Large intestine (tissue), 3 donors: ENCODE data around the gene DKK3. TPM values are rescaled to one million over a fixed set of nuclear protein-coding genes. Genes with fewer than 3 reads are reported as not detected.
A peak's percentile ranks its signal among the peaks of the same experiment; 100 is the strongest.

Experiments
- DNase-seq, 2 donors: peaks; one replicate each; pipeline versions ENCODE4 v3.0.0 to v3.0.0-alpha.2; 2013
- H3K27ac ChIP-seq: one replicate; pipeline ENCODE4 v1.5.1; 2013; ENCODE audit warnings: low read length
- H3K27me3 ChIP-seq: 2 replicates; pipeline ENCODE4 v1.6.1; 2013; ENCODE audit warnings: low read length; ENCODE audit not compliant: control insufficient read depth, insufficient read depth
- H3K36me3 ChIP-seq: 2 replicates; pipeline ENCODE4 v1.6.1; 2013; ENCODE audit warnings: low read length; ENCODE audit not compliant: control insufficient read depth, insufficient read depth
- H3K4me1 ChIP-seq: one replicate; pipeline ENCODE4 v1.6.1; 2013; ENCODE audit warnings: low read length; ENCODE audit not compliant: control insufficient read depth, insufficient read depth
- H3K4me3 ChIP-seq: one replicate; pipeline ENCODE4 v1.5.1; 2013; ENCODE audit warnings: low read length
- H3K9me3 ChIP-seq: one replicate; pipeline ENCODE4 v1.6.1; 2013; ENCODE audit warnings: mild to moderate bottlenecking, low read depth, low read length, moderate library complexity; ENCODE audit not compliant: control insufficient read depth
- WGBS: methylation state at CpG from one replicate; pipeline ENCODE4 v1.1.5; 2013; ENCODE audit warnings: low lambda C conversion rate; ENCODE audit not compliant: insufficient coverage; 5-methylcytosine and 5-hydroxymethylcytosine counted together
- polyA plus RNA-seq: library from polyadenylated mRNA; unstranded; fragments of 120-200 nt; gene quantifications from one replicate; pipeline ENCODE4 v1.2.1, GENCODE V29; 2013

Gene DKK3
- polyA plus RNA-seq, 1 donor, result 31.4 TPM

DNA sequence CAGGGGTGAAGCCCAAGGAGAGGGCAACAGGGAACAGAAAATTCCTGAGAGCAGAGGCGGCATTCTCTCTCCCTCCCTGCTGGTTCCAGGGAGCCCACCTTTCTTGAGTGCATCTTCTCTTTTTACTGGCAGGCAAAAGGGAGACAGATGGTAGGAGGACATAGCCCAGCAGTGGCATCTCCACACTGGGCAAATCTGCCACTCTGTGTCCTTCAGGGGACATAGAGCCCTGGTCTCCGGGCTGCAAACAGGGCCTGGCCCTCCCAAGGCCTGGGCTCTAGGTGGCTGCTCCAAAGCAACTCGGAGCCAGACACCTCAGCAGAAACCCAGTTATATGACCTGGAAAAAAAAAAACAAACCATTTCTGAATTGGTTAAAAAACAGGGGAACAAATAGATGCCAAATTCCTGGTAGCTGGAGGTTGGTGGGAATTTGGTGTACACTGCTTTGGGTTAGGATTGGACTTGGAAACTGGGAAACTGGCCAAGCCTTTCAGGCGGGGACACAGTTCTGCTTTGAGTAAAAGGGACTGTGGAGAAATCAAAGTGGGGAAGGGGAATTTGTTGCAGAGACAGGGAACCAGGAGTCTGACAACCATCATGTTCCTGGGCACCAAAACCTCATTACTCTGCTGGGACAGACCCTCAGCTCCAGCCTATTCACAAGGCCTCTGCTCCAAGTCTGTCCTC, 23.6 kb upstream of the DKK3 start:
- Histone ChIP-seq H3K4me3 (no peak overlapping the region), H3K36me3 (no peaks in the 10 kb centered on the region), H3K27ac (no peak overlapping the region), H3K27me3 (no peaks in the 10 kb centered on the region), H3K9me3 (no peaks in the 10 kb centered on the region), H3K4me1 (no peaks in the 10 kb centered on the region)
- no peak for DNase-seq
- no CpG with 5 or more reads among the region's 4 CpGs for WGBS

DNA sequence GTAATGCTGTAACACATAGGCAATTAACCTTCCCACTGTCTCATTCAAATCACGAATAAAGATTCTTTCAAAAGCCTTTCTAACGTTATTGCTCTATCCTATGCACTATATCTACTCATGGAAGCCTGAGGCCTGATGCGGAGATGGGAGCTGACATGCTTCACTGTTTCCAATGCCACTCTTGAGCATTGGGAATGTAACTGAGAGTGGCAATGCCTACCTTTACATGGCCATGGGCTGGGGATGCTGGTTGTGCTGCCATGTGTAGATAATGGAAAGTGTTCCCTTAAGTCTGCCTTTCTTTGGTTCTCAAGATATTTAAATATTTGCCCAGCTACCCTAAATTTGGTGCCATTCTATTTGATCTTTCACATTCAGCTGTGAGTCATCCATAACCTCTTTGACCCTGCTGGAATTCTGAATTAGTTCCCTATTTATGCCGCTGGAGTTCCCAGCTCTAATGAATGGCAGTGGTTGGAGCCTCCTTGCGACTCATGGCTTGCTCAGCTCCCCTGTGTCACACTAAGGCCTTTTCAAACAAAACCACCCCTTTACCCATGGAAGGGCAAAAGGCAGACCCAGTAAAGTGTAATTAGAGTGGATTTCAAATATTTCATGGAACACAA, 21.4 kb upstream of the DKK3 start:
- Histone ChIP-seq H3K27ac (no peak overlapping the region), H3K9me3 (no peaks in the 10 kb centered on the region), H3K4me1 (no peaks in the 10 kb centered on the region), H3K27me3 (no peaks in the 10 kb centered on the region), H3K36me3 (no peaks in the 10 kb centered on the region), H3K4me3 (no peak overlapping the region)
- no CpG with 5 or more reads among the region's 5 CpGs for WGBS
- no peak for DNase-seq

DNA sequence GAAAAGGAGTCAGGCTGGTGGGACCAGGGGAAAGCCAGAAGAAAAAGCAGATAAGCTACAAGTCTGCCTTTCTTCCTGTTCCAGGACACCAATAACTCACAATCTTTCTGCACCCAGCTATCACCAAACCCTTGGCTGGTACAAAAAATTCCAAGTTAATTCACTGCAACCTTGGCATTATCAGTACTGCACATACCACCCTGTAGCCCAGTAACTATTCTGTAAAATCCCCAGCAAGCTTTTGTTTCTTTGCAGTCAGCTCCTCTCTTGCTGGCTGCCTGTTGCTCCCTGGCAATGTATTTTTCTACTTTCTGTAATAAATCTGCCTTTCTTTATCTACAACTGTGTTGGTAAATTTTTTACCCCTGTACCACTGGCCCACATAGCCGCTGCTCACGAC, 20.7 kb upstream of the DKK3 start:
- no peaks in the 10 kb centered on the region for H3K4me1 ChIP-seq
- H3K9me3 ChIP-seq, result peaks cover 2% of the 10 kb centered on the region
- no peak overlapping the region for H3K4me3 ChIP-seq
- 100% methylated on average over 2 of the region's 2 CpGs for WGBS
- DNase-seq, result no peak
- H3K27ac ChIP-seq, result no peak overlapping the region
- no peaks in the 10 kb centered on the region for H3K36me3 ChIP-seq
- no peaks in the 10 kb centered on the region for H3K27me3 ChIP-seq

DNA sequence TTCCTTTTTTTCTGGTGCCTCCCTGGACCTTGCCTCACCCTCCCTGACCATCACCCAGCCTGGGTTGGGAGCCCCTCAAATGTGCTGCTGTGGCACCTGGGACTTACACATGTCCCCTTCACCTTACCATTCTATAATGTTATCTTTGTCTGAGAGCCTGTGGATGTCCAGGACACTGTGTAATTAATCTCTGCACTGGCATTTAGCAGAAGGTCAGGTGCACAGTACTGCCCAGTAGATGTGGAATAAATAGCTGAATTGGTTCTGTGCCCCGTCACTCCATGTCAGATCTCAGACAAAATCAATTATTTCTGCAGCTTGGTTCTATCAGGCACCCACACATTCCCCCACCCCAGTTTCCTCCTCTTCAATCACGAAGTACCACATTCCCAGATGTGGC, 19.9 kb upstream of the DKK3 start:
- Histone ChIP-seq H3K36me3 (no peaks in the 10 kb centered on the region), H3K27me3 (no peaks in the 10 kb centered on the region), H3K4me3 (no peak overlapping the region), H3K9me3 (peaks cover 2% of the 10 kb centered on the region), H3K27ac (no peak overlapping the region), H3K4me1 (no peaks in the 10 kb centered on the region)
- no peak for DNase-seq
- WGBS, result no CpG with 5 or more reads among the region's 2 CpGs

DNA sequence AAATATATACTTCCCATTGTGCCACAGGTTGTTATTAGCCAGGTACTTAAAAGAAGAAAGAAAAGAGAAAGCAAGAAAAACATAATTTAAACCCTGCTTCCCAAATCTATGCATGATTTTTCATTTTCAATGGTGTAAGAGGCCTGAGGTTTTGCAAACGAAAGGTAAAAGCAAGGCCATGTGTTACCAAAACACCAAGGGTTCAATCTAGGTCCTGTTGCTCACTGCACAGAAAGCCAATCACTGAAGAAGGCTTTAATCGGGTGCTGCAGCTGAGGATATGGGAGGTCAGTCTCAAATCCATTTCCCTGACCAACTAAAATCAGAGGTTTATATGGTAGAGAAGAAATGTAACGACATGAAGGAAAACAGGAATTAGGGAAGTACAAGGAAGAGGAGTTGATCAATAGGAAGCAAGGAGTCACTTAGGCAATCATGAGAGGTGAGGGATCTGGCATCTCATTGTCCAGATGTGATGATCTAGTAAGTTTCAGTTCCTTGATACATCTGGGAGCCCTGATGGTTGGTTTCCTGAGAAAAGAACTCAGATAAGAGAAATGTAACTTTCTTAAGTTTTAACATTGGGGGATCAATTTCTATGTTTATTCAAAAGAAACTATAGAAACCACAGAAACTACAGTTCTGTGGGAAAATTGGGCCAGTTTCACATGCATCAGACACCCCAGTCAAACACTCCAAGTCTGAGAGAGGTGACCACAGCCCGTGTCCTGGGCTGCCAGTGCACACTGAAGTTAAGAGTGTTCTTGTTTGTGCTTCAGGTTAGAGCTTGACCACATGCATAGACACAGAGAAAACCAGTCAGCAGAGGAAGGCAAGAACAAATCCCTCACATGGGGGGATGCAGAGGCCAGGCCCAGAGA, 18.1 kb upstream of the DKK3 start:
- Histone ChIP-seq H3K27ac (no peak overlapping the region), H3K4me3 (no peak overlapping the region), H3K9me3 (peaks cover 2% of the 10 kb centered on the region), H3K27me3 (no peaks in the 10 kb centered on the region), H3K36me3 (no peaks in the 10 kb centered on the region), H3K4me1 (no peaks in the 10 kb centered on the region)
- DNase-seq, result no peak
- 100% methylated on average over 1 of the region's 4 CpGs for WGBS

DNA sequence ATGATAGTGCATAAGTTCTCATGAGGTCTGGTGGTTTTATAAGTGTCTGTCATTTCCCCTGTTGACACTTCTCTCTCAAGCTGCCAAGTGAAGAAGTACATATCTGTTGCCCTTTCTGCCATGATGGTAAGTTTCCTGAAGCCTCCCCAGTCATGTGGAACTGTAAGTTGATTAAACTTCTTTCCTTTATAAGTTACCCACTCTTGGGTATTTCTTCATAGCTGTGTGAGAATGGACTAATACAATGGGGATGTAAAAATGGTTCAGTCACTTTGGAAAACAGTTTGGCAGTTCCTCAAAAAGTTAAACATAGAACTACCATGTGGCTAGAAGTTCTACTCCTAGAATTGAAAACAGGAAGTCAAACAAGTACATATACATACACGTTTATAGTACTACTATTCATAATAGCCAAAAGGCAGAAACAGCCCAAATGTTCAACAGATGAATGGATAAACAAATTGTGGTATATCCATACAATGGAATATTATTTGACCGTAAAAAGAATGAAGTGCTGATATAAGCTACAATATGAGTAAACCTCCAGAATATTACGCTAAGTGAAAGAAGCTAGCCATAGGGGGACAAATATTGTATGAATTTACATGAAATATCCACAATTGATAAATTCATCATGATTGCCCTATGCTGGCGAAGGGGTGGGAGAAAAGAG, 16.0 kb upstream of the DKK3 start:
- DNase-seq, result no peak
- no peaks in the 10 kb centered on the region for H3K36me3 ChIP-seq
- H3K27ac ChIP-seq, result no peak overlapping the region
- peaks cover 2% of the 10 kb centered on the region for H3K9me3 ChIP-seq
- H3K4me1 ChIP-seq, result no peaks in the 10 kb centered on the region
- WGBS, result 50% methylated on average over 2 of the region's 4 CpGs
- H3K27me3 ChIP-seq, result no peaks in the 10 kb centered on the region
- H3K4me3 ChIP-seq, result no peak overlapping the region

DNA sequence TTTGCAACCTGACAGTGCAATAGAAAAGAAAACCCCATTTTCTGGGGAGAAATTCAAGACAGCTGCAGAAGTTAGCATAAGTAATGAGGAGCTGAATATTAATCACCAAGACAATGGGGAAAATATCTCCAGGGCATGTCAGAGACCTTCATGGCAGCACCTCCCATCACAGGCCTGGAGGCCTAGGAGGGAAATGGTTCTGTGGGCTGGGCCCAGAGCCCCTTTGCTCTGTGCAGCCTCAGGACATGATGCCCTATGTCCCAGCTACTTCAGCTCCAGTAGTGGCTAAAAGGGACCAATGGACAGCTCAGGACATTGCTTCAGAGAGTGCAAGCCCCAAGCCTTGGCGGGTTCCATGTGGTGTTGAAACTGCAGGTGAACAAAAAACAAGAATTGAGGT, 14.6 kb upstream of the DKK3 start:
- Histone ChIP-seq H3K27ac (no peak overlapping the region), H3K36me3 (no peaks in the 10 kb centered on the region), H3K4me3 (no peak overlapping the region), H3K27me3 (no peaks in the 10 kb centered on the region), H3K9me3 (peaks cover 2% of the 10 kb centered on the region), H3K4me1 (no peaks in the 10 kb centered on the region)
- DNase-seq, result no peak
- WGBS, result no CpG with 5 or more reads among the region's 1 CpG

DNA sequence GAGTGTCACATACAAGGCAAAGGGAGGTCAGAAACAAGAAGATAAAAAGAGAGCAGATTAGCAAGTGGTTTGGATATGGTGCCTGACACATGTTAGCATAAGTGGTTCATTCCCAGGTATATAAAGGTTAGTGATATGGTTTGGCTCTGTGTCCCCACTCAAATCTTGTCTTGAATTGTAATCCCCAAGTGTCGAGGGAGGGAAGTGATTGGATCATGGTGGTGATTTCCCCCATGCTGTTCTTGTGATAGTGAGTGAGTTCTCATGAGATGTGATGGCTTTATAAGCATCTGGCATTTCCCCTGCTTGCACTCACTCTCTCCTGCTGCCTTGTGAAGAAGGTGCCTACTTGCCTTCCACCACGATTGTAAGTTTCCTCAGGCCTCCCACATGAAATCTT, 12.1 kb upstream of the DKK3 start:
- H3K36me3 ChIP-seq, result no peaks in the 10 kb centered on the region
- no peaks in the 10 kb centered on the region for H3K27me3 ChIP-seq
- WGBS, result 0% methylated on average over 1 of the region's 2 CpGs
- no peak for DNase-seq
- H3K27ac ChIP-seq, result no peak overlapping the region
- H3K4me3 ChIP-seq, result no peak overlapping the region
- no peaks in the 10 kb centered on the region for H3K4me1 ChIP-seq
- peaks cover 2% of the 10 kb centered on the region for H3K9me3 ChIP-seq

DNA sequence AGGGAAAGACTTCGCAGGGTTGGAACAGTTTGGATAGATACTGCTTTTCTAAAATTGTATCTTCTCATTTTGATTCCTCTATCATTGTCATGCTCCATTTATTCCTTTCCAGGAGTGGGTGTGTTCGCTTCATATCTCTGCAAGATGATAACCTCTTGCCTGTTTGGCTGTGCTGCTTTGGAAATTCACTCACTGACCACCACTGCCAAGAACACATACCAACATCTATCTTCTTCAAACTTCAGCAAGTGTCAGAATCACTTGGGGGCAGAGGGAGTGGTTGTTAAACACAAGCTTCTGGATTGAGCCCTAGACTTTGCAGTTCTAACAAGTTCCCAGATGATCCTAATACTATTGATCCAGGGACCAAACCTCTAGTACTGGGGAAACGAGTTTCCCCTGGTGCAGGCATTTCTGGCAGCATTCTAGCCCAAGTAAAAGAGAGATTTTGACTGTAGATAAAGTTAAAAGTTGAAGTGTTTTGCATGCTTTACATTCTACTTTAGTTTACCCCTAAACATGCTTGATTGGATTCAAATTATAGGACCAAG, 11.5 kb upstream of the DKK3 start:
- Histone ChIP-seq H3K4me3 (no peak overlapping the region), H3K36me3 (no peaks in the 10 kb centered on the region), H3K9me3 (peaks cover 2% of the 10 kb centered on the region), H3K27ac (no peak overlapping the region), H3K27me3 (no peaks in the 10 kb centered on the region), H3K4me1 (no peaks in the 10 kb centered on the region)
- no peak for DNase-seq
- WGBS, result 86% methylated on average over 1 of the region's 3 CpGs

DNA sequence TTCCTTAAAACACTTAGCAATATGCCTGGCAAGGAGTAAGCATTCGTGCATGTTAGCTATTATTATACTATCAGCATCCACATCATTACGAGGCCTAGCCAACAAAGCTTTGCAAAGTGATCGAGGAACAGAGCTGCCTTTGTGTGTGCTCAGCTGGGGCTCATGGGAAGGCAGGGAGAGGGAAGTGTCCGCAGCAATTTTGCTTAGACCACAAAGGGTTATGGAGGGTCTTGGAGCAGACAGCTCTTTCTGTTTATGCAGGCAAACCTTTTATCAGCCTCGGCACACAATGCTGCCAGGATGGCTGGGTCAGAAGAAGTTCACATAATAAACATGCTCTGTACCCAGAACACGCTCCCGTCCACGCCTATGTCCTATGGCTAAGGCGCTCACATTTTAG, 10.9 kb upstream of the DKK3 start:
- Histone ChIP-seq H3K36me3 (no peaks in the 10 kb centered on the region), H3K4me1 (no peaks in the 10 kb centered on the region), H3K27me3 (no peaks in the 10 kb centered on the region), H3K27ac (no peak overlapping the region), H3K4me3 (no peak overlapping the region), H3K9me3 (peaks cover 1% of the 10 kb centered on the region)
- DNase-seq, result peak; percentile 35 to 44
- WGBS, result no CpG with 5 or more reads among the region's 9 CpGs
